Measurements from ENCODE around the gene ADGRB3.

DNA sequence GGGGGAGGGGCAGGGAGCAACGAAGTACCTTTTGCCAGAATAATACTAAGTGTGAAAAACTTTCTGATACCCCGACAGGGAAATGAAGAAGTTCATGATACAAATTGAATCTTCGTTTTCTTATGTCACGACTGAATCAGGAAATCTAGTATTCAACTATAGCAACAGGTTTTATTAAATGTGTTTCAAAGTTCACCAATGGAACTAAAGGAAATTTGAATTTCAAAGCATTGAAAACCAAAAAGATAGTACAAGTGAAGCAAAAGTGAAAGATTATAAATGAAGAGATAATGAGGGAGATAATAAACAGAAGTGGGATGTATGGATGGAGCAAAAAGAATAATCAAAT is 333.2 kb downstream of the ADGRB3 start:
- no peak for TF ChIP-seq EZH2phosphoT487 (IDR thresholded peaks at IDR 0.05; ENCODE audit: insufficient read depth, low read depth)
- TF ChIP-seq EZH2 (IDR thresholded peaks at IDR 0.05; ENCODE audit: insufficient read depth, poor library complexity, severe bottlenecking), result no peak
